Measurements from ENCODE around the gene TRIM29.

TRIM29 gene

DNA sequence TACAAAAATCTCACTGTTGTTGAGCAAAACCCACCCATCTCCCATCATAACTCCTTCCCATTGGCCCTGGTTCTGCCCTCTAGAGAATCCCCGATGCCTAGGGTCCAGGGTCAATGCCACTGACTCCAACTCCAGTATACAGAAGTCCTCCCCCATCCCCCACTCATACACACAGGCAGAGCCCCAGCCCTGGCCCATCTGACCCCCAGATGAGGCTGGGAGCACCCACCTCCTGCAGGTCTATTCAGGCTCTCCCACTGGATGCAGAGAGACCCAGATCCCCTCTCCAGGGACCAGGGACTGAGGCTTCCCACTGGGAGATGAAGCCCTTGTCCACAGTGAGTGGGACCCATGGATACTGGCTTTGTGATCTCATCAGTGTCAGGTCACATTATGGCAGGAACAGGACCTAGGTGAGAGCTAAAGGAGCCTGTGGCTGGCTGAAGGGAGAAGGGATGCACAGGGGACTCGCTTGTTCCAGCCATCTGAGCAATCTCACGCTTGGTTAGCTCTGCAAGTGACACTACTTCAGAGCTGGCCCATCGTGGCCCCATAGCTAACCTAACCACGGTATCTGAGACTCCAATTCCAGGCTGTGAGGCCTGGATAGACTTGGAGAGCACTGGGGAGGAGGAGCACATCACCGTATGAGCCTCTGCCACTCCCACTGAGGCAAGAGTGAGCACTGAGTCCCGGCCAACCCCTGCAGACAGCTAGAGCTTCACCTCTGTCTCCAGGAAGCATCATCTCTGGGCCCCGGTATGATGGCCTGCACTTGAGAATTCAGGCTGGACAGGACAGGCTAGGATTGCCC lies 35.7 kb downstream of the TRIM29 start:
- in situ Hi-C loops (cut with MboI; ENCODE audit: low sequenced_read_pairs, unreplicated experiment): loop anchor here (10.0 kb wide), 1 partner anchor 437 kb away; no protein-coding TSS in a partner anchor
- TF ChIP-seq, protein P1, sequence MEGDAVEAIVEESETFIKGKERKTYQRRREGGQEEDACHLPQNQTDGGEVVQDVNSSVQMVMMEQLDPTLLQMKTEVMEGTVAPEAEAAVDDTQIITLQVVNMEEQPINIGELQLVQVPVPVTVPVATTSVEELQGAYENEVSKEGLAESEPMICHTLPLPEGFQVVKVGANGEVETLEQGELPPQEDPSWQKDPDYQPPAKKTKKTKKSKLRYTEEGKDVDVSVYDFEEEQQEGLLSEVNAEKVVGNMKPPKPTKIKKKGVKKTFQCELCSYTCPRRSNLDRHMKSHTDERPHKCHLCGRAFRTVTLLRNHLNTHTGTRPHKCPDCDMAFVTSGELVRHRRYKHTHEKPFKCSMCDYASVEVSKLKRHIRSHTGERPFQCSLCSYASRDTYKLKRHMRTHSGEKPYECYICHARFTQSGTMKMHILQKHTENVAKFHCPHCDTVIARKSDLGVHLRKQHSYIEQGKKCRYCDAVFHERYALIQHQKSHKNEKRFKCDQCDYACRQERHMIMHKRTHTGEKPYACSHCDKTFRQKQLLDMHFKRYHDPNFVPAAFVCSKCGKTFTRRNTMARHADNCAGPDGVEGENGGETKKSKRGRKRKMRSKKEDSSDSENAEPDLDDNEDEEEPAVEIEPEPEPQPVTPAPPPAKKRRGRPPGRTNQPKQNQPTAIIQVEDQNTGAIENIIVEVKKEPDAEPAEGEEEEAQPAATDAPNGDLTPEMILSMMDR (IDR thresholded peaks at IDR 0.05; ENCODE audit: borderline replicate concordance, control extremely low read depth, extremely low read depth, insufficient read depth, missing control alignments): no peak
- no peak for DNase-seq (ENCODE audit: low spot score)

DNA sequence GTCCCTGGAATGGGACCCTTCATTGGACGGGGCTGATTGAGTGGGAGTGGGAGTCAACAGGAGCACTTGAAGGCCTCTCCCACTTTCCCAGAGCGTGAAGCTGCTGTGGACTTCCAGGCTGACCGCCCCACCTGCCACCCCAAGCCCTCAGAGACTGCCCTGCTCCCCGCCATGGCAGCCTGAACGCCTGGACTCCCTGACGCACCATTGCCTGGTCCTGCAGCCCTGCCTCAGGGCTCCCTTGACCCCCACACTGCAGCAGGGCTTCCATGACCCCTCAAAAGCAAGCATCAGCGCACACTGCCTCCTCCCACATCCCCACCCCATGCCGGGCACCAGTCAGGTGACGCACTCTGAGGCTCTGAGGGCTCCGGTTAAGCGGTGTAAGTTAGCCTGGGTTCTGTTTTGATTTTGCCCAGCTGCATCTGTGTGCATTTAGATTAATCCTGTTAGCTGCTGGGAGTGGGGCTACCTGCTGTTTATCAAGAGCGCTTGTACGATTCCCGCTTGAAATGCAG lies 39.4 kb downstream of the TRIM29 start:
- TF ChIP-seq, protein P1 (IDR thresholded peaks at IDR 0.05; ENCODE audit: borderline replicate concordance, control extremely low read depth, extremely low read depth, insufficient read depth, missing control alignments): no peak
- in situ Hi-C loops (cut with MboI; ENCODE audit: low sequenced_read_pairs, unreplicated experiment): no loop called here
- no peak for DNase-seq (ENCODE audit: low spot score)

DNA sequence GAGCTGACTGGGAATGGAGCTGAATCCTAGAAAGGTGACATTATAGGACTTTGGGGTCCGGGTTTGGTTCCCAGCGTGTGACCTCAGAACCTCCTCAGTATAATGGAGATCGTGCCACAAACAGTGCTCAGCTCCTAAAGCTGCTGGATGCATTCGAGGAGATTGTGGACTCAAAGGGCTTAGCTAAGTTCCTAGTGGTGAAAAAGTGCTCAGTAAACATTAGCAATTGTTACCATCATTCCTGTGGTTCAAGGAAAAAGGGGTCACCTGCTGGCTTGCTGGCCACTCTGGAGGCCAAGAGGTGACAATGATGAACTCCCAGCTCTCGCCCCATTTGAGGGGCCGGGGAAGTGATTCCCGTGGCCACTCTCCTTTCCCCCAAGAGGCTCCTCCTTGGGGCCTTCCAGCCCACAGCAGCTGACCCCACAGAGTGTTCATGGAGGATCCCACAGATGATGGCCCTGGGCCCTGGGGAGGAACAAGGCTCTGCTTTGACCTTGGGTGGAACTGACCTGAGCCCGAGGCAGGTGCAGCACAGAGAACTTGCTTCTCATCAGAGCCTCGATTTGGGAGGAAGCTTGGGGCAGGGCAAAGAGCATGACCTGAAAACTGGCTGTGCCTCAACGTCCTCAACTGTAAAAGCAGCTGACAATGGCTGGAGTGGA lies 40.1 kb downstream of the TRIM29 start:
- no peak for DNase-seq (ENCODE audit: low spot score)
- in situ Hi-C loops (cut with MboI; ENCODE audit: low sequenced_read_pairs, unreplicated experiment): no loop called here
- TF ChIP-seq, protein P1 (IDR thresholded peaks at IDR 0.05; ENCODE audit: borderline replicate concordance, control extremely low read depth, extremely low read depth, insufficient read depth, missing control alignments): no peak

DNA sequence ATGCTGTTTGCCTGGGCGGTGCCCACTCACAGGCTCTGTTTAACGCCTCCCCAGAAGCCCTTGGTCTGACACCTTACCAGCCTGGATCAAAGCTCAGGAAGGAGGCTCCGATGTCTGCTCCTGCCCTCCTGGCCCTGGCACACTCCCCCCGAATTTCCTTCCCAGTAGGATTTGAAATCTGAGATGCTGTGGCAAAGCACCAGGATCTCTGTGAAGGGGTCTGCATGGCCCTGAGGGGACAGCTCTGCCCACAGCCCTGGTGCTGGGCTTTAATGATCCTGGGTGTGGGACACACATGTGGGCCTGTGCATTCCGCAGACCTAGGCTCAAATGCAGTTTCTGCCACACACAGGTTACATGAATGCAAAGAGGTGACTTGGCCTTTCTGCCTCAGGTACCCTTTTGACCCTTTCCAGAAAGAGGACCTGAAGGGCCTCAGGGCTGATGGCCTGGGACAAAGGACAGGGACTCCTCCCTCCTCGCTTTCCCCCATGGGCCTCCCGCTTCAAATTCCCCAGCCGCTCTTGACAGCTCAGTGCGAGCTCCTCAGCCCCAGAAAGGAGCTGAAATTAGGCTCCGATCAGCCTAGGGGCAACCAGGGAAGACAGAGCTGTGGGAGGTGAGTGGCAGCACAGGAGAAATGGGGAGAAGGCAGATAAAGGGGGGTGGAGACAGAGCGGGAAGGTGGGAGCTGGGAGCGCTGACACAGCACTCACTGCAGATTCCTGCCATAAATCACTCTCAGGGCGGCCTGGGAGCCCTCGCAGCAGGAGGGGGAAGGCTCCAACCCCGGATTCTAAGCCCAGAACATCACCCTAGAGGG lies 41.3 kb downstream of the TRIM29 start:
- in situ Hi-C loops (cut with MboI; ENCODE audit: low sequenced_read_pairs, unreplicated experiment): no loop called here
- DNase-seq (ENCODE audit: low spot score): no peak
- TF ChIP-seq, protein P1 (IDR thresholded peaks at IDR 0.05; ENCODE audit: borderline replicate concordance, control extremely low read depth, extremely low read depth, insufficient read depth, missing control alignments): no peak

DNA sequence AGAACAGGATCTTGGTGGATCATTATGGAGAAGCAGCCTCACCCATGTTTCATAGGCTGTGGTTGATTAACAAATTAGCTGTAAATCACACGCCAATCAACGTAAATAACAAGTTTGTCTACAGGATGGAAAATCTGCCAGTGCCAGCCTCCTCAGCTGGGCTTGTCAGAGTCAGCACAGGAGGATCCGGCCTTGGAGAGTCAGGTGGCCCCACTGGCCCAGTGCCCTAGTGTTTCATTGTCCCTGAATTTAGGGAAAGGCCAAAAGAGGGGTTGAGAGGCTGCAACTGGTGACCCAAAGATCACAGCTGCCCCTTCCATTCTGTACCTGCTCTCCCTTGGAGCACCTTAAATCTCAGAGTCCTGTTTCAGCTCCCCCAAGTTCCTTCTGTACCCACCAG lies 42.4 kb downstream of the TRIM29 start:
- TF ChIP-seq, protein P1 (IDR thresholded peaks at IDR 0.05; ENCODE audit: borderline replicate concordance, control extremely low read depth, extremely low read depth, insufficient read depth, missing control alignments): no peak
- DNase-seq (ENCODE audit: low spot score): no peak
- in situ Hi-C loops (cut with MboI; ENCODE audit: low sequenced_read_pairs, unreplicated experiment): no loop called here

DNA sequence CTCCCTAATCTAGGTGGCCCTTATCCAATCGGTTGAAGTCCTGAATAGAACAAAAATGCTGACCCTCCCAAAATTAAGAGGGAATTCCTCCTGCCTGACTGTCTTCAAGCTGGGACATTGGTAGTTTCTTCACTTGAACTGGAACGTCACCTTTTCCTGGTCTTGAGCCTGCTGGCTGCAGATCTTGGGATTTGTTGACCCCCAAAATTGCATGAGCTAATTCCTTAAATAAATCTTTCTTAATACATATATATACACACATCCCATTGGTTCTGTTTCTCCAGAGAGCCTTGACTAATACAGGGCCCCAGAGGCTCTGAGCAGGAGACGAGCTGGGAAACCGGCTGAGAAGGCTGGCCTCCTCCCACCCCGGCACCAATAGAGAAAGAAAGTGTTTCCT lies 46.2 kb downstream of the TRIM29 start:
- TF ChIP-seq, protein P1 (IDR thresholded peaks at IDR 0.05; ENCODE audit: borderline replicate concordance, control extremely low read depth, extremely low read depth, insufficient read depth, missing control alignments): no peak
- no peak for DNase-seq (ENCODE audit: low spot score)
- in situ Hi-C loops (cut with MboI; ENCODE audit: low sequenced_read_pairs, unreplicated experiment): no loop called here

All from GM13976 (cell line).